Measurements from ENCODE around the gene ZFYVE28.

DNA sequence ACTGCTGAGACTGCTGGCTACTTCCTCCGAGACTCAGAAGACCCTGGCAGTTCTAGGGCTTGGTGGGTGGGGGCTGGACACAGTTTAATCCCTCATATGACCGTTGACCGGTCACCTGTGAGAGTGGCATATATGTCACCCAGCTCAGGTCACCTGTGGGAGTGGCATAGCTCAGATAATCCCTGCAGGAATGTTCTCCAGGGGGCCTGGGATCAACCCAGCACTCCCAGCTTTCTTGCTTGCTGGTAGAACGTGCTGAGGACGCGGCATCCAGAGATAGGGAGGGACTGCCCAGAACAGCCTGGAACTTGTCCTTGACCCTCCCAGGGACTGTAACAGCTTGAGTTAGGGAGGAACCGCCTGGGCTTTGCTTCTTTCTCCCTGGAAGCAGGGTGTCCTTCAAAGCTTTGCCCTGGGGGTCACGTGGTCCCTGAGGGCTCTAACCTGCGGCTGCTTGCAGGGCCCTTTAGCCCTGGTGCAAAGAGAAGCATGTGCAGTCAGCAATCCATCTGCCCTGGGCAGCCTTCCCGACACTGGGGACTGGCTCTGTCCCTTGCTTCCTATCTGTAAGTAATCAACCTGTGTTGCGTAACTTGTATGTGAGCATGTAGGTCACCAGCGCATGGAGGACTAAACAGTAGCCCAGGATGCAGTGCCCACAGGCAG lies 55.3 kb downstream of the ZFYVE28 start:
- TF ChIP-seq ZNF274 (IDR thresholded peaks at IDR 0.05; ENCODE audit: low read depth, low read length) (no peak), YY1 (IDR thresholded peaks at IDR 0.05; ENCODE audit: insufficient read depth, insufficient read length) (no peak)
